ENCODE measurements around the gene SSH3. TPM values are rescaled to one million over a fixed set of nuclear protein-coding genes. Genes with fewer than 3 reads are reported as not detected.

SSH3 gene
- total RNA-seq, 3 donors from 2014 or later = 55.8 to 87.0 (median 57.6) TPM

DNA sequence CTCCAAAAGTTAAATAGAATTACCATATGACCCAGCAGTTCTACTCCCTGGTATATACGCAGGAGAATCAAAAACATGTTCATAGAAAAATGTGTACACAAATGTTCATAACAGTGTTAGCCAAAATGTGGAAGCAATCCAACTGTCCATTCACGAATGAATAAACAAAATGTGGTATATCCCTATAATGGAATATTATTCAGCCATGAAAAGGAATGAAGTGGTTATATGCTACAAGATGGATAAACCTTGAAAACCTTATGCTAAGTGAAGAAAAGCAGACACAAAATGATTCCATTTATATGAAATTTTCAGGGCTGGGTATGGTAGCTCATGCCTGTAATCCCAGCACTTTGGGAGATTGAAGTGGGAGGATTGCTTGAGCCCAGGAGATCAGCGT lies 33.9 kb downstream of the SSH3 start:
- Histone ChIP-seq H3K36me3 (ENCODE audit: low read depth) (no peaks in the 10 kb centered on the region), H3K4me3 (no peak overlapping the region), H3K4me1 (ENCODE audit: low read depth) (no peaks in the 10 kb centered on the region), H3K9me3 (no peaks in the 10 kb centered on the region)
- no peak for TF ChIP-seq CTCF (IDR thresholded peaks at IDR 0.05)
- ATAC-seq = no peak
- DNase-seq = no peak
- intact Hi-C loops (cut with DNase I, micrococcal nuclease) = no loop called here

- peak in 1 of 3 donors; percentile 9 for DNase-seq
- Histone ChIP-seq H3K4me3 (no peak overlapping the region), H3K9me3 (no peaks in the 10 kb centered on the region), H3K36me3 (ENCODE audit: low read depth) (no peaks in the 10 kb centered on the region), H3K4me1 (ENCODE audit: low read depth) (peaks cover 29% of the 10 kb centered on the region)
- no peak for ATAC-seq
- intact Hi-C loops (cut with DNase I, micrococcal nuclease) = no loop called here
- no peak for TF ChIP-seq CTCF (IDR thresholded peaks at IDR 0.05)
Observed at GRCh38 chr11:67344264-67344663, 40.9 kb downstream of the SSH3 start.

GRCh38 chr11:67345247-67345919 lies 42.1 kb downstream of the SSH3 start:
- DNase-seq = peak in 2 of 3 donors; percentile 38 to 51
- ATAC-seq = peak; percentile 67
- Histone ChIP-seq H3K9me3 (no peaks in the 10 kb centered on the region), H3K4me3 (no peak overlapping the region), H3K36me3 (ENCODE audit: low read depth) (no peaks in the 10 kb centered on the region), H3K4me1 (ENCODE audit: low read depth) (peaks cover 29% of the 10 kb centered on the region)
- TF ChIP-seq CTCF (IDR thresholded peaks at IDR 0.05) = no peak
- intact Hi-C loops (cut with DNase I, micrococcal nuclease) = no loop called here

GRCh38 chr11:67345920-67346819 lies 42.8 kb downstream of the SSH3 start:
- ATAC-seq = peak; percentile 90
- Histone ChIP-seq H3K9me3 (no peaks in the 10 kb centered on the region), H3K4me3 (no peak overlapping the region), H3K4me1 (ENCODE audit: low read depth) (peaks cover 36% of the 10 kb centered on the region), H3K36me3 (ENCODE audit: low read depth) (no peaks in the 10 kb centered on the region)
- TF ChIP-seq CTCF (IDR thresholded peaks at IDR 0.05) = peak; percentile 61
- DNase-seq = peak in 1 of 3 donors; percentile 76
- intact Hi-C loops (cut with DNase I, micrococcal nuclease) = no loop called here

GRCh38 chr11:67347964-67348749 lies 44.8 kb downstream of the SSH3 start:
- Histone ChIP-seq H3K9me3 (no peaks in the 10 kb centered on the region), H3K4me3 (no peak overlapping the region), H3K4me1 (ENCODE audit: low read depth) (peaks cover 51% of the 10 kb centered on the region), H3K36me3 (ENCODE audit: low read depth) (no peaks in the 10 kb centered on the region)
- intact Hi-C loops (cut with DNase I, micrococcal nuclease) = no loop called here
- ATAC-seq (no peak), DNase-seq (peak in 1 of 3 donors; percentile 23)
- no peak for TF ChIP-seq CTCF (IDR thresholded peaks at IDR 0.05)
